K562 (cell line): ENCODE results near the gene TRIM44. TPM values are rescaled to one million over a fixed set of nuclear protein-coding genes. Genes with fewer than 3 reads are reported as not detected.

Source experiments
- ATAC-seq: fragments of 200-7000 bp; cut with Tn5 transposase; 3 replicates; pipeline ENCODE4 v1.9.1; 2020; ENCODE audit warnings: moderate library complexity
- BruUV-seq: library from RNA; stranded (reverse); fragments of 400-500 nt; replicated peaks from 2 replicates; lab custom pipeline; 2021; lab: Mats Ljungman, UMichigan
- CTCF ChIA-PET: fragments of 300-600 bp; formaldehyde crosslinking; extraction: SDS; loops from one replicate; lab custom pipeline; 2021; ENCODE audit warnings: low intra/inter-chr PET ratio; lab: Yijun Ruan, JAX
- POLR2A ChIA-PET: fragments of 300-600, 350-650 bp; sonication (Branson Sonifier 250); formaldehyde crosslinking; extraction: SDS; loops from one replicate; lab custom pipeline; 2021; ENCODE audit warnings: antibody characterized with exemption, inconsistent platforms; lab: Yijun Ruan, JAX
- DNase-seq, 4 experiments: peaks; one replicate each; pipeline versions ENCODE4 v3.0.0 to v3.0.0-alpha.2; 2011 to 2018; ENCODE audit warnings: low spot score in 3 of 4, mixed read lengths in 3 of 4; ENCODE audit errors: extremely low read depth in 1 of 4
- FAIRE-seq: peaks from 2 replicates; lab custom pipeline; 2011; peaks lifted over from hg19 to GRCh38; lab: Jason Lieb, UNC
- H2AFZ ChIP-seq: 2 replicates; pipeline ENCODE4 v1.6.0; 2011; ENCODE audit warnings: low read depth, low read length, control low read depth, inconsistent platforms
- H3K27ac ChIP-seq: fragments of 200-600 bp; 3 replicates; pipeline ENCODE4 v1.8.0; 2011; ENCODE audit warnings: low read depth, mild to moderate bottlenecking, control low read depth, inconsistent platforms, low read length, moderate library complexity, mixed read lengths; ENCODE audit errors: extremely low read depth
- H3K27me3 ChIP-seq, 2 experiments: fragments of 300-600 bp in 1 of 2; 2 replicates in 1 of 2; 3 replicates in 1 of 2; pipeline versions ENCODE4 v1.6.0 to v1.8.0; 2011; ENCODE audit warnings: inconsistent platforms in 2 of 2, low read length in 2 of 2, mild to moderate bottlenecking in 1 of 2, mixed read lengths in 1 of 2, moderate library complexity in 1 of 2; ENCODE audit not compliant: control insufficient read depth in 2 of 2, insufficient read depth in 2 of 2
- H3K36me3 ChIP-seq: fragments of 300-600 bp; 3 replicates; pipeline ENCODE4 v1.8.0; 2011; ENCODE audit warnings: mild to moderate bottlenecking, low read length, inconsistent platforms; ENCODE audit not compliant: control insufficient read depth, insufficient read depth
- H3K4me1 ChIP-seq, 2 experiments: fragments of 200-600 bp in 1 of 2; replicated peaks in 1 of 2; 2 replicates in 1 of 2; 3 replicates in 1 of 2; pipeline versions ENCODE4 v1.5.1 to v1.8.0; 2011; ENCODE audit warnings: inconsistent platforms in 2 of 2, low read length in 2 of 2, mild to moderate bottlenecking in 1 of 2, mixed read lengths in 1 of 2, moderate library complexity in 1 of 2; ENCODE audit not compliant: control insufficient read depth in 2 of 2, insufficient read depth in 2 of 2
- H3K4me2 ChIP-seq: 2 replicates; pipeline ENCODE4 v1.6.1; 2011; ENCODE audit warnings: low read length, control low read depth, inconsistent platforms, mixed read lengths; ENCODE audit not compliant: insufficient read depth
- H3K4me3 ChIP-seq: fragments of 200-600 bp; sonication (generic), shearing (Covaris generic); 2 replicates; pipeline ENCODE4 v1.5.1; 2016; ENCODE audit warnings: control low read depth, inconsistent platforms
- H3K79me2 ChIP-seq: fragments of 200-600 bp; 3 replicates; pipeline ENCODE4 v1.8.0; 2011; ENCODE audit warnings: low read length, inconsistent platforms; ENCODE audit not compliant: control insufficient read depth, insufficient read depth
- H3K9ac ChIP-seq, 2 experiments: 2 replicates each; pipeline versions ENCODE4 v1.6.0 to v1.6.1; 2011; ENCODE audit warnings: low read depth in 2 of 2, low read length in 2 of 2, control low read depth in 1 of 2, inconsistent platforms in 1 of 2, mild to moderate bottlenecking in 1 of 2, mixed read lengths in 1 of 2; ENCODE audit not compliant: insufficient read depth in 1 of 2
- H3K9me1 ChIP-seq: one replicate; pipeline ENCODE4 v1.6.0; 2011; ENCODE audit warnings: inconsistent platforms, mild to moderate bottlenecking, low read length, moderate library complexity; ENCODE audit not compliant: control insufficient read depth, insufficient read depth
- H3K9me3 ChIP-seq: replicated peaks from 2 replicates; pipeline ENCODE4 v1.5.1; 2011; ENCODE audit warnings: low read depth, low read length, inconsistent platforms; ENCODE audit not compliant: control insufficient read depth, insufficient read depth
- H4K20me1 ChIP-seq: replicated peaks from 2 replicates; pipeline ENCODE4 v1.6.1; 2011; ENCODE audit warnings: low read length, inconsistent platforms, mixed read lengths; ENCODE audit not compliant: control insufficient read depth, insufficient read depth
- MBD2 ChIP-seq: sonication (generic); IDR thresholded peaks from 2 replicates; pipeline ENCODE4 v1.6.1; 2016; ENCODE audit warnings: low read depth, borderline replicate concordance
- RBM15 ChIP-seq: fragments of 200-400 bp; formaldehyde crosslinking; IDR thresholded peaks from 2 replicates; pipeline ENCODE4 v1.6.1; 2018; ENCODE audit warnings: mild to moderate bottlenecking, low read length, moderate library complexity; ENCODE audit not compliant: insufficient read depth
- SIX5 ChIP-seq, 2 experiments: IDR thresholded peaks; 2 replicates each; pipeline ENCODE4 v1.6.1; 2011; ENCODE audit warnings: low read length in 2 of 2, borderline replicate concordance in 1 of 2, low read depth in 1 of 2, mild to moderate bottlenecking in 1 of 2, moderate library complexity in 1 of 2; ENCODE audit not compliant: insufficient read depth in 1 of 2
- ZNF280A ChIP-seq: fragments of 450-650 bp; IDR thresholded peaks from 2 replicates; pipeline ENCODE4 v1.6.1; 2018; ENCODE audit warnings: mild to moderate bottlenecking, low read depth; ENCODE audit not compliant: partially characterized antibody
- in situ Hi-C: fragments of 300-500 bp; cut with MboI; formaldehyde crosslinking; loops from 4 replicates; pipeline ENCODE4 v1.15.0; 2018; ENCODE audit warnings: inconsistent platforms, mixed read lengths
- intact Hi-C: fragments of 100-400 bp; cut with micrococcal nuclease; formaldehyde crosslinking; loops from 2 replicates; pipeline ENCODE4 v1.14.2; 2022
- polyA plus RNA-seq, 8 experiments: library from polyadenylated mRNA; depleted of rRNA in 4 of 8; stranded (reverse) in 5 of 8; unstranded in 3 of 8; fragments of >200 nt; fragmentation: Nextera tagmentation in 2 of 8; fragmentation: Illumina TruSeq in 1 of 8; extraction: Ambion mirVana in 2 of 8; extraction: Trizol in 1 of 8; gene quantifications; 2 replicates each; pipeline versions ENCODE4 v1.2.1 to v1.2.3, GENCODE V29; 2011 to 2014; ENCODE audit warnings: inconsistent platforms in 1 of 8, missing spikeins in 1 of 8
- total RNA-seq, 7 experiments: library from RNA; depleted of rRNA in 6 of 7; stranded (reverse); fragments of >200 nt in 6 of 7; fragmentation: Illumina TruSeq in 2 of 7; extraction: Trizol in 2 of 7; gene quantifications; 2 replicates each; pipeline versions ENCODE4 v1.2.1 to v1.2.3, GENCODE V29; 2011 to 2021; ENCODE audit warnings: low replicate concordance in 1 of 7

Gene TRIM44
- total and polyA plus RNA-seq, 9 of the 15 experiments (the other 6 are each of a cell fraction or from before 2014, with no cell fraction given) = 8.3 to 105 (median 37.2) TPM

- H3K4me2 ChIP-seq = no peak overlapping the region
- no peak overlapping the region for H3K27ac ChIP-seq
- H4K20me1 ChIP-seq = no peaks in the 10 kb centered on the region
- no peak for ATAC-seq
- DNase-seq = no peak
- no peak for TF ChIP-seq MBD2
- TF ChIP-seq SIX5 (IDR thresholded peaks at IDR 0.05; ENCODE audit: borderline replicate concordance in 1 of 2, insufficient read depth in 1 of 2, low read depth in 1 of 2, low read length in 2 of 2) = no peak
- no peak for TF ChIP-seq RBM15
- no peak for TF ChIP-seq ZNF280A
- in situ Hi-C loops (no loop called here), intact Hi-C loops (no loop called here)
- BruUV-seq = no TSS peak
- no peaks in the 10 kb centered on the region for H3K9me3 ChIP-seq
- H3K36me3 ChIP-seq = no peaks in the 10 kb centered on the region
- ChIA-PET CTCF (no interaction called here), POLR2A (interaction anchor here (1.1 kb wide), 1 partner anchor 13 kb away, joined by 3 read pairs; no protein-coding TSS in a partner anchor)
- H3K4me3 ChIP-seq = no peak overlapping the region
- no peak overlapping the region for H3K9ac ChIP-seq
- no peaks in the 10 kb centered on the region for H3K79me2 ChIP-seq
- H3K9me1 ChIP-seq = no peaks in the 10 kb centered on the region
- FAIRE-seq = no peak
- H3K4me1 ChIP-seq = no peaks in the 10 kb centered on the region
- H3K27me3 ChIP-seq = no peaks in the 10 kb centered on the region; a peak in 2 of 5 replicates
- H2AFZ ChIP-seq = no peak overlapping the region
Measured at GRCh38 chr11:35855671-35856070, 193.1 kb downstream of the TRIM44 start.
